Retinal pigment epithelial cell (primary cell): Measurements from ENCODE around the gene NCKAP5.
A peak's percentile ranks its signal among the peaks of the same experiment; 100 is the strongest.

Experiments
- DNase-seq: peaks from one replicate; pipeline ENCODE4 v3.0.0-alpha.2; 2010; ENCODE audit warnings: low read depth
- H3K4me3 ChIP-seq: 2 replicates; pipeline ENCODE4 v1.5.1; 2011; ENCODE audit warnings: mild to moderate bottlenecking, low read length, control low read depth, moderate library complexity
- CTCF ChIP-seq: conservative IDR thresholded peaks from 2 replicates; pipeline ENCODE4 v1.5.1; 2011; ENCODE audit warnings: low read depth, low read length, control low read depth, inconsistent platforms

Gene NCKAP5

GRCh38 chr2:133271105-133271504 is 297.2 kb downstream of the NCKAP5 start:
- no peak for DNase-seq
- no peak for TF ChIP-seq CTCF
- H3K4me3 ChIP-seq: no peak overlapping the region

GRCh38 chr2:133270550-133270949 is 297.7 kb downstream of the NCKAP5 start:
- no peak for TF ChIP-seq CTCF
- no peak overlapping the region for H3K4me3 ChIP-seq
- no peak for DNase-seq

DNA sequence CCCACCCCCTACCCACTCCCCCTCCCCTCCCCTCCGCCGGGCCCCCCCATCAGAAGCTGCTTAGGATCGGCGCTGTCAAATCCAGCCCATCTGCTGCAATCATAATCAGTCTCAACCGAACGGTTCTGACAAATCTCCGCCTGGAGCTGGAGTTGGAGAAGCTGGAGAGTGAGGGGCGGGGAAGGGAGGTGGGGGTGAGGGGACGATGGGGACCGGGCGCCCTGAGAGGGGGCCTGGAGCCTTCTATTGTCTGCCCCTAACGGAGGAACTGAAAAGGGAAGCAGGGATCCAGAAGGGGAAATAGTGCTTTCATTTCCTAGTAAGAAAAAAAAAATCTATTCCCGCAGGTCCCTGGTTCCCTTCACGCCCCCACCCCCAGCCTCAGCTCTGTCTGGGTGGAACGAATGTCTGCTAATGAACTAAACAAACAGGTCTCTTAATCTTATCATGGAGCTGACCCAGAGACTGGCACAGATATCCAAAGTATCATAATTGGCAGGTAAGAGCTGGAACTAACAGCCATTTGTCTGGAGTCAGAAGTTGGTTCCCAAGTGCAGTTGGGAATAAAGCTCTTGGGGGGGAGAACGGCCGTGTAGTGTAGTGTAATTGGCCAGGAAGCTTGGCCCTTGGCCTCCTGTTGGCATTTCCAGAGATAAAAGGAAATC is 301.2 kb downstream of the NCKAP5 start:
- H3K4me3 ChIP-seq: peak overlapping the region; percentile 41
- no peak for DNase-seq
- no peak for TF ChIP-seq CTCF

DNA sequence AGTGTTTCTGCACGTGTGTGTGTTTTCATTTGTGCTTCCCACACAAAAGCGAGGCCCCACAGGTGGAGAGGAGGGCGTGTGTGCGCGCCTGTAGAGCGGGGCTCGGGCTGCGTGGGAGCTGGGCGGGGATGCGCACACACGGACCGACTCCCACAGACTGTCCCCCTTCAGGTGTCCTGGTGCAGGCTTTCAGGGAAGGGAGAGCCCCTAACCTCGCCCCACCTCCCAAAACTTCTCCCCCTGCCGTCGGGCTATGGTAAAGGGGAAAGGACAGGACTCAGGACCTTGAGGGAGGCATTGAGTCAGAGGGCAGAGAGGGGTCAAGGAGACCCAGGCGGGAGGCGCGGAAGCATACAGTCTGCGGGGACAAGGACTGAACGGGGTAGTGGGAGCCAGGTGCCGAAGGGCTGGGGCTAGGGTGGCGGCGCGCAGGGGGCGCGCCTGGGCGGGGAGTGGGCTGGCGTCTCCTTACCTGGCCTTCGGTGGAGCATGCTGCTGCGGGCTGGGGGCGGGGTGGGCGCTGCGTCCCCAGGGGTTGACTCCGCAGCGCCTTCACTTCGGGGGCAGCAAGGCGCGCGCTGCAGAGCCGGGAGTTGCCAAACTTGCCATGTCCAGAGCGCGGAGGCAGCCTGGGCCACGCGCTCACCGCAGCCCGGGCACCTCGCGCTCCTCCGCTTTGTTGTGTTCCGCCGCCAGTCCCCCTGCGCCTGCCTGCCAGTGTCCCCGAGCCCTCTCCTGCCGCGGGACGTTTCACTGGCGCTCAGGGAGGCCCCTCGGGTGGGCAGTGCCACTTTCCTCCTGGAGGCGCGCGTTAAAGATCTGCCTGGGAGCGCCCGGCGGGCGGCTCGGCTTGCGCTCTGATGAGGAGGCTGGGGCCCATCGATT is 302.0 kb downstream of the NCKAP5 start:
- peak overlapping the region; percentile 41 for H3K4me3 ChIP-seq
- peak; percentile 19 for TF ChIP-seq CTCF
- no peak for DNase-seq

DNA sequence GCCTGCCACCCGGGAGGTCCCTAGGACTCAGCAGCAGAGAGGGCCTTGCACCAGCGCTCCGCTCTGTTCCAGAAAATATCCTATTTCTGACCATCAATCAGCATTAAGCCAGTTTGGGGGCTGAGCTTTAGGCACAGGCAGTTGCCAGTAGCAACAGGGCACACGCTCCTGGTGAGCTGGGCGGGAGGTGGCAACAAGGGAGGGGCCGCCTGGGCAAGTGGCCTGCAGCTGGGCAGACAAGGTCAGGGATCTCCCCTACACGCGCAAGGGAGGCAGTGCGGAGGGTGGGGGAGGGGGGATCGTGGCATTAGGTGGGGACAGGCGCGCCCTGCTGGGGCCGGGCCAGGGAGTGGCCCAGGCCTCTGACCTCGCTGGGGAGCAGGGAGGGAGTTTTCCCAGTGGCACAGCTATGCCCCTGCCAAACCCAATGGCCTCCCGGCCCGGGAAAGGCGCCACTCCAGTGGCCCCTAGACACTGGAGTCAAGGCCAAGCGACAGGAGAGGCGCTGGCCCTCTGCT is 302.8 kb downstream of the NCKAP5 start:
- no peak for DNase-seq
- peak overlapping the region; percentile 41 for H3K4me3 ChIP-seq
- no peak for TF ChIP-seq CTCF

GRCh38 chr2:133264989-133265401 is 303.3 kb downstream of the NCKAP5 start:
- TF ChIP-seq CTCF: no peak
- DNase-seq: no peak
- H3K4me3 ChIP-seq: peak overlapping the region; percentile 41

DNA sequence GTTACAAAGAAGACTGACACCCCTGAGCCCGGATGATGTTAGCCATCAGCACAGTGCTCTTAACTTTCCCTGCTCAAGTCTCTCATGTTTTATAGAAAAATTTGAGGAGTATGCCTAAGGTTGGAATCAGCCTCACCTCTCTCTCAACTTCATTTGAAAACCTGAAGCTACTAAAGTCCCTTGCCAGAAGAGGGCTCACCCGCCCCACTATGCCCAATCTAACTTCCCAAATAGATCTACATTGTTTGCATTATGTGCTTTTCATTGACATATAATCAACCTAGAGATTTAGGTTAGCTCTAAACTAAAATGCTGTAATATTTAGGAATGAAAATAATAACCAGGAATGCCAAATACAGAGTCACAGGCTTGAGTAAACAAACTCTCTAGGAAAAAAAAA is 305.4 kb downstream of the NCKAP5 start:
- DNase-seq: no peak
- TF ChIP-seq CTCF: peak; percentile 40
- H3K4me3 ChIP-seq: no peak overlapping the region
